Right atrium auricular region (tissue), 2 donors: ENCODE measurements around the gene CRYBB1. TPM values are rescaled to one million over a fixed set of nuclear protein-coding genes. Genes with fewer than 3 reads are reported as not detected.
A peak's percentile ranks its signal among the peaks of the same experiment; 100 is the strongest.

Experiments used
- DNase-seq: peaks from one replicate; pipeline ENCODE4 v3.0.0-alpha.2; 2019; ENCODE audit warnings: low spot score
- H3K27ac ChIP-seq, 2 donors: fragments of 200-600 bp; sonication (generic); 1 replicate in 1 of 2; 2 replicates in 1 of 2; pipeline ENCODE4 v1.5.1; 2016 to 2019
- H3K27me3 ChIP-seq, 2 donors: fragments of 200-600 bp; sonication (generic); one replicate each; pipeline versions ENCODE4 v1.5.1 to v1.6.0; 2017 to 2019
- H3K36me3 ChIP-seq: fragments of 200-600 bp; sonication (generic); one replicate; pipeline ENCODE4 v1.5.1; 2016
- H3K4me1 ChIP-seq, 2 donors: fragments of 200-600 bp; sonication (generic); one replicate each; pipeline versions ENCODE4 v1.5.1 to v1.6.0; 2017 to 2019
- H3K4me3 ChIP-seq, 2 donors: fragments of 200-600 bp; sonication (generic); 1 replicate in 1 of 2; 2 replicates in 1 of 2; pipeline ENCODE4 v1.5.1; 2017 to 2019; ENCODE audit warnings: mild to moderate bottlenecking in 1 of 2, moderate library complexity in 1 of 2
- H3K9me3 ChIP-seq, 2 donors: fragments of 200-600 bp; sonication (generic); one replicate each; pipeline ENCODE4 v1.5.1; 2019
- CTCF ChIP-seq, 2 donors: fragments of 200-600 bp; sonication (generic); IDR thresholded peaks; one replicate each; pipeline ENCODE4 v1.5.1; 2019; ENCODE audit warnings: antibody characterized with exemption in 2 of 2
- total RNA-seq, 2 donors: library from RNA; depleted of rRNA; stranded (reverse); fragments of >200 nt; gene quantifications; one replicate each; pipeline ENCODE4 v1.1.0, GENCODE V29; 2016

CRYBB1 gene
- total RNA-seq, result 1 to 10 TPM in 1 of 2 donors, under 1 TPM in 1; 0.79 to 1.7 TPM

DNA sequence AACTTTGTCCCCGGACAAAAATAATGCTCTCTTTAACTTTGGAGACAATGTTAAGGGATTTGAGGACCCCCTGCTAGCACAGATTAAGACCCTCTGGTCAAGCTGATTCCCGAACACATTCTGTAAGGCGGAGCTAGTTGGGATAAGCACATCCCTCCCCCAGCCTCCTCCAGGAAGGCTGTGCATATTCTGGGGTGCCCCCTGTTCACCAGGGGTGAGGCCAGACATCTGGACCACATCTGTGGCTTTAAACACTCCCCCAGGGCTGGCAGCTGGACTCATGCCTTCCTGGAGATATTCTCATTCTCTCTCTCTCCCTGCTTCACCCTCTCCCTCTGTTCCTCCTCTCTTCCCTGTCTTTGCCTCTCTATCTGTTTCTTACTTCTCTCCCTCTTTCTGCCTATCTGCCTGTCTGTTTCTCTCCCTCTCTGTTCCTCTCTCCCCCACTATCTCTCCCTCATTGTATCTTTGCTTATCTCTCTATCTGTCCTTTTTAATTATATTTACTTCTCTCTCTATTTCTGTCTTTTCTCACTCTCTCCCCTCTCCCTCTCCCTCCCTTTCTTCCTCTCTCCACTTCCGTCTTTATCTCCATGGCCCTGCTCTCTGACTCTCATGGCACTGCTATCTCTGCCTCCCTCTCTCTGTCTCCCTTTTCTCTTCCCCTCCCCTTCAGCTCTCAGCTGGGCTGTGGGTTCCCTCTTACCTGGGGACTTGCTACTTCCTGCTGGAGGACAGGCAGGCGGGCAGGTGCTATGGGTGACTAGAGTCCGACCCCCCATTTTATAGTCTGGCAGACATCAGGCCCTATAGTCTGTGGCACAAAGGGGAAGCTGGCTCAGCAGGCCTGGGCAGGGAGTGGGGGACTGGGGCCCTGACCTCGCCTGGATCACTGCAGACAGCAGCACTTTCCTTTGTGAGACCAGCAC lies at the start of gene CRYBB1:
TSS of gene CRYBB1 (minus strand) at position 757 of the 929 bp plus-strand sequence. CDS start 1,708 bp downstream, outside the sequence.
- H3K36me3 ChIP-seq, result no peaks in the 10 kb centered on the region
- DNase-seq, result no peak
- TF ChIP-seq CTCF (IDR thresholded peaks at IDR 0.05), result no peak
- H3K27me3 ChIP-seq, result no peaks in the 10 kb centered on the region
- H3K27ac ChIP-seq, result no peak within 1 kb of the TSS
- H3K4me1 ChIP-seq, result peaks cover 0 to 8% of the 10 kb centered on the region in 2 donors
- H3K4me3 ChIP-seq, result no peak within 1 kb of the TSS
- H3K9me3 ChIP-seq, result no peaks in the 10 kb centered on the region

GRCh38 chr22:26667140-26667539 lies 49.3 kb upstream of the CRYBB1 start:
- DNase-seq, result no peak
- Histone ChIP-seq H3K27me3 (no peaks in the 10 kb centered on the region), H3K36me3 (no peaks in the 10 kb centered on the region), H3K9me3 (no peaks in the 10 kb centered on the region), H3K27ac (no peak overlapping the region), H3K4me1 (peaks cover 0 to 3% of the 10 kb centered on the region in 2 donors), H3K4me3 (no peak overlapping the region)
- TF ChIP-seq CTCF (IDR thresholded peaks at IDR 0.05), result no peak

- Histone ChIP-seq H3K27ac (peak overlapping the region in 1 of 2 donors; percentile 3), H3K4me1 (no peaks in the 10 kb centered on the region), H3K36me3 (no peaks in the 10 kb centered on the region), H3K9me3 (no peaks in the 10 kb centered on the region), H3K4me3 (no peak overlapping the region), H3K27me3 (no peaks in the 10 kb centered on the region)
- no peak for DNase-seq
- TF ChIP-seq CTCF (IDR thresholded peaks at IDR 0.05), result no peak
Observed at GRCh38 chr22:26665813-26666231, 48.0 kb upstream of the CRYBB1 start.

- Histone ChIP-seq H3K9me3 (no peaks in the 10 kb centered on the region), H3K27me3 (peaks cover under 1 to 3% of the 10 kb centered on the region in 2 donors), H3K36me3 (no peaks in the 10 kb centered on the region), H3K4me3 (no peak overlapping the region), H3K27ac (no peak overlapping the region), H3K4me1 (peaks cover 0 to 9% of the 10 kb centered on the region in 2 donors)
- DNase-seq, result no peak
- no peak for TF ChIP-seq CTCF (IDR thresholded peaks at IDR 0.05)
Observed at GRCh38 chr22:26663374-26663923, 45.6 kb upstream of the CRYBB1 start.

DNA sequence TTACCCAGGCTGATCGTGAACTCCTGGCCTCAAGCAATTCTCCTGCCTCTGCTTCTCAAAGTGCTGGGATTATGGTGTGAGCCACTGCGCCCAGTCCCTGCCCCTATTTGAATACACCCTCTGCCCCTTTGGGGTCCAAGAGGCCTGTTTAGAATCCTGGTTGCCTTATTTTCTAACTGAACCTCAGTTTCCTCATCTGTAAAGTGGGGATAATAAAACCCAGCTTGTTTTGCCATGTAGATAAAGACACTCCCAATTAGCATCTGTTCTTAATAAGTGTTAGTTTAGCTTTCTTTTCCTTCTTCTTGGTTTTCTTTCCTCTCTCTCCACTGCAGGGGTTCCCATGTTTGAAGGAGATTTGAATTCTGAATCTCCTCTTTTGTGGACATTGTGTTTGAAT lies 44.3 kb upstream of the CRYBB1 start:
- Histone ChIP-seq H3K27me3 (peaks cover 14 to 16% of the 10 kb centered on the region in 2 donors), H3K4me1 (peaks cover 0 to 22% of the 10 kb centered on the region in 2 donors)
- TF ChIP-seq CTCF (IDR thresholded peaks at IDR 0.05), result no peak

More for the DNA sequence above, 44.3 kb upstream of the CRYBB1 start:
- Histone ChIP-seq H3K36me3 (no peaks in the 10 kb centered on the region), H3K4me3 (no peak overlapping the region), H3K9me3 (no peaks in the 10 kb centered on the region), H3K27ac (no peak overlapping the region)
- no peak for DNase-seq
